ENCODE measurements around the gene ATP6V1C2.

ATP6V1C2 gene

DNA sequence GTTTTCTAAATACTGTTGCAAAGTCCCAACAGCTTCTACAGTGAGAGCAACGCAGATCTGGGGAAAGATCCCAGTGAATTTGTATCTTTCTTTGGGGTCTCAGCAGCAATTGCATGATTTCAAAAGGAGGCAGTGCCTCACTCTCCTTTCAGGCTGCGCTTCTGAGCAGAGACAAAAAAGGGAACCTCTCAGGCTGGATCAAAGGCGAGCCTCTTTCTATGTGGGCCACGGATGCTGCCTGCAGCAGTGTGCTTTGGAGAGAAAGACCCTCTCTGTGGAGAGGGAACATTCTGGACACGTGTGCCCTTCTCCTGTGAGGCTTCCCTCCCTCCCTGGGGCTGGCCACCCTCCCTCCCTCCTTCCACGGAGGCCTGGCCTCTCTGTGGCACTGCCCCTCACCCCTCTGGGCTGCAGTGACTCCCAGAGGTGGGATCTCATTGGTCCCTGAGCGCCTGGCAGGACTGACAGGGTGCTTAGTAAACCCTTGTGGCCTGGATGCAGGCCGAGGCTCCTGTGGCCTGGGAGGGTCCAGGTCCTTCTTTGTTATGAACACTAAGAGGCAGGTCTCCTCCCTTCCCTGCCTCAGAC lies 112.7 kb downstream of the ATP6V1C2 start:
- Histone ChIP-seq H3K9ac (ENCODE audit: low read length) (no peak overlapping the region), H3K4me3 (ENCODE audit: low read length) (no peak overlapping the region), H3K36me3 (ENCODE audit: control insufficient read depth, low read depth, low read length) (no peaks in the 10 kb centered on the region), H3K27ac (ENCODE audit: low read length) (no peak overlapping the region), H3K4me1 (ENCODE audit: control insufficient read depth, low read depth, low read length) (peaks cover 5% of the 10 kb centered on the region), H3K27me3 (ENCODE audit: control insufficient read depth, insufficient read depth, low read length) (peaks cover 15% of the 10 kb centered on the region), H3K9me3 (ENCODE audit: control insufficient read depth, low read depth, low read length) (no peaks in the 10 kb centered on the region)
